Hepatocyte (in vitro differentiated cells): Measurements from ENCODE around the gene UNC45B. TPM values are rescaled to one million over a fixed set of nuclear protein-coding genes. Genes with fewer than 3 reads are reported as not detected.
"Not testable (repeated sequence)": the region's sequence is repeated elsewhere in the genome, so short reads cannot be mapped to it uniquely, and the experiment has no call there.

Experiments
- DNase-seq: peaks from one replicate; pipeline ENCODE4 v3.0.0-alpha.2; 2016; ENCODE audit warnings: low spot score
- H2AFZ ChIP-seq: fragments of 200-600 bp; sonication (generic); 2 replicates; pipeline ENCODE4 v1.6.0; 2016; ENCODE audit warnings: antibody characterized with exemption, mild to moderate bottlenecking
- H3K27ac ChIP-seq: fragments of 200-600 bp; sonication (generic); 2 replicates; pipeline ENCODE4 v1.5.1; 2016; ENCODE audit warnings: mild to moderate bottlenecking
- H3K27me3 ChIP-seq: fragments of 200-600 bp; sonication (generic); 2 replicates; pipeline ENCODE4 v1.6.1; 2016
- H3K36me3 ChIP-seq: fragments of 200-600 bp; sonication (generic); replicated peaks from 2 replicates; pipeline ENCODE4 v1.5.1; 2016; ENCODE audit warnings: low read depth; ENCODE audit not compliant: insufficient read depth
- H3K4me1 ChIP-seq: fragments of 200-600 bp; sonication (generic); 2 replicates; pipeline ENCODE4 v1.5.1; 2016; ENCODE audit warnings: mild to moderate bottlenecking, moderate library complexity; ENCODE audit not compliant: insufficient read depth
- H3K4me2 ChIP-seq: fragments of 200-600 bp; sonication (generic); 2 replicates; pipeline ENCODE4 v1.6.0; 2016
- H3K4me3 ChIP-seq: fragments of 200-600 bp; sonication (generic); 2 replicates; pipeline ENCODE4 v1.5.1; 2016; ENCODE audit warnings: mild to moderate bottlenecking
- H3K79me2 ChIP-seq: fragments of 200-600 bp; sonication (generic); 2 replicates; pipeline ENCODE4 v1.6.0; 2017; ENCODE audit warnings: mild to moderate bottlenecking
- H3K9me2 ChIP-seq: fragments of 200-600 bp; sonication (generic); replicated peaks from 2 replicates; pipeline ENCODE4 v1.6.0; 2017; ENCODE audit warnings: mild to moderate bottlenecking; ENCODE audit not compliant: insufficient read depth
- H3K9me3 ChIP-seq: fragments of 200-600 bp; sonication (generic); 2 replicates; pipeline ENCODE4 v1.5.1; 2016; ENCODE audit warnings: low read depth, mild to moderate bottlenecking
- H4K20me1 ChIP-seq: fragments of 200-600 bp; sonication (generic); 2 replicates; pipeline ENCODE4 v1.6.0; 2016; ENCODE audit warnings: mild to moderate bottlenecking; ENCODE audit not compliant: insufficient read depth, poor library complexity, severe bottlenecking
- EZH2 ChIP-seq: fragments of 200-600 bp; sonication (generic); IDR thresholded peaks from 2 replicates; pipeline ENCODE4 v1.6.1; 2016; ENCODE audit warnings: antibody characterized with exemption, mild to moderate bottlenecking, borderline replicate concordance
- EZH2phosphoT487 ChIP-seq: fragments of 200-600 bp; sonication (generic); IDR thresholded peaks from one replicate; pipeline ENCODE4 v1.6.1; 2018; ENCODE audit warnings: antibody characterized with exemption, mild to moderate bottlenecking, low read depth, moderate library complexity; ENCODE audit not compliant: unreplicated experiment, severe bottlenecking
- WGBS: methylation state at CpG from one replicate; pipeline ENCODE4 v1.1.6; 2016; ENCODE audit warnings: low lambda C conversion rate; ENCODE audit errors: missing lambda C conversion rate; 5-methylcytosine and 5-hydroxymethylcytosine counted together
- polyA plus RNA-seq: library from polyadenylated mRNA; unstranded; fragments of >200 nt; fragmentation: Nextera tagmentation; extraction: Ambion mirVana; gene quantifications from 2 replicates; pipeline ENCODE4 v1.2.1, GENCODE V29; 2016
- total RNA-seq: library from RNA; depleted of rRNA; stranded (reverse); fragments of >200 nt; gene quantifications from 2 replicates; pipeline ENCODE4 v1.2.3, GENCODE V29; 2014
- TF ChIP-seq, protein P1 (sequence below): fragments of 200-600 bp; sonication (generic); IDR thresholded peaks from 2 replicates; pipeline ENCODE4 v1.5.1; 2016; ENCODE audit warnings: antibody characterized with exemption, mild to moderate bottlenecking; ENCODE audit not compliant: poor library complexity

UNC45B gene
- total and polyA plus RNA-seq, 2 experiments from 2014 or later, result not detected

DNA sequence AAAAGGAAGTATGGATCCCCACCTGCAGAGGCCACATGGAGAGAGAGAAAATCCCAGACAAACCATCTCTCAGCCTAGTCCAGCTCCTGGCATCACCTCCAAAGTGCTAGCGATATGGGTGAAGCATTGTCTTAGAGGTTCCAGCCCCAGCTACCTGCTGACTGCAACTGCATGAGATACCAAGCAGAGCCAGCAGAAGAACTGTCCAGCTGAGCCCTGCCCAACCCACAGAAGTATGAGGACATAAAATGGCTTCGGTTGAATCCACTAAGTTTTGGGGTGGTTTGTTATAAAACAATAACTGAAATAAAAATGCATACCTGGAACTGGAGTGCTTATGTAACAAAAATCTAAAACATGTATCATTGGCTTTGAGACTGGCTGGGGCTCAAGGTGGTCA lies 74.8 kb downstream of the UNC45B start:
- H3K9me3 ChIP-seq, result no peaks in the 10 kb centered on the region
- H4K20me1 ChIP-seq, result no peaks in the 10 kb centered on the region
- H3K36me3 ChIP-seq, result no peaks in the 10 kb centered on the region
- no peaks in the 10 kb centered on the region for H3K79me2 ChIP-seq
- no peak overlapping the region for H3K4me3 ChIP-seq
- H3K4me2 ChIP-seq, result no peak overlapping the region
- WGBS, result 93% methylated on average over 2 of the region's 2 CpGs
- no peak overlapping the region for H2AFZ ChIP-seq
- no peaks in the 10 kb centered on the region for H3K9me2 ChIP-seq
- no peaks in the 10 kb centered on the region for H3K27me3 ChIP-seq
- no peaks in the 10 kb centered on the region for H3K4me1 ChIP-seq
- TF ChIP-seq EZH2phosphoT487 (no peak), EZH2 (no peak)
- TF ChIP-seq, protein P1, sequence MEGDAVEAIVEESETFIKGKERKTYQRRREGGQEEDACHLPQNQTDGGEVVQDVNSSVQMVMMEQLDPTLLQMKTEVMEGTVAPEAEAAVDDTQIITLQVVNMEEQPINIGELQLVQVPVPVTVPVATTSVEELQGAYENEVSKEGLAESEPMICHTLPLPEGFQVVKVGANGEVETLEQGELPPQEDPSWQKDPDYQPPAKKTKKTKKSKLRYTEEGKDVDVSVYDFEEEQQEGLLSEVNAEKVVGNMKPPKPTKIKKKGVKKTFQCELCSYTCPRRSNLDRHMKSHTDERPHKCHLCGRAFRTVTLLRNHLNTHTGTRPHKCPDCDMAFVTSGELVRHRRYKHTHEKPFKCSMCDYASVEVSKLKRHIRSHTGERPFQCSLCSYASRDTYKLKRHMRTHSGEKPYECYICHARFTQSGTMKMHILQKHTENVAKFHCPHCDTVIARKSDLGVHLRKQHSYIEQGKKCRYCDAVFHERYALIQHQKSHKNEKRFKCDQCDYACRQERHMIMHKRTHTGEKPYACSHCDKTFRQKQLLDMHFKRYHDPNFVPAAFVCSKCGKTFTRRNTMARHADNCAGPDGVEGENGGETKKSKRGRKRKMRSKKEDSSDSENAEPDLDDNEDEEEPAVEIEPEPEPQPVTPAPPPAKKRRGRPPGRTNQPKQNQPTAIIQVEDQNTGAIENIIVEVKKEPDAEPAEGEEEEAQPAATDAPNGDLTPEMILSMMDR, result no peak
- H3K27ac ChIP-seq, result no peak overlapping the region
- DNase-seq, result no peak

DNA sequence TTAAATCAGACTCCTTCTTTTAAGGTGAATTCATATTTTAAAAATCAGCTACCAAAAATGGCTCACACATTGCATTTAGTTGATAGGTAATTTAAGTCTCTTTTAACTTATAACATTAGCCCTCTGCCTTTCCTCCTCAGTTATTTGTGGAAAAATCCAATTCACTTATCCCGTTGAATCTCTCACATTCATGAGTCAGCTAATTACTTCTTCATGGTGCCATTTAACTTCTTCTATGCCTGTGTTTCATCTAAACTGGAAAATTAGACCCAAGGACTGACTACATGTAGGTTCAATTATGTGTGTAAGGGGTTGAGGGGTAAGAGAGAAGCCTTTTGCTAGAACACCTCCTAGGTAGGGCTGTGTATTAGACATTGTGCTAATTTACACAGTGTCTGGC lies 76.8 kb downstream of the UNC45B start:
- TF ChIP-seq EZH2 (no peak), EZH2phosphoT487 (no peak)
- TF ChIP-seq, protein P1, result no peak
- Histone ChIP-seq H3K9me3 (no peaks in the 10 kb centered on the region), H3K9me2 (no peaks in the 10 kb centered on the region), H3K79me2 (no peaks in the 10 kb centered on the region), H3K4me2 (no peak overlapping the region), H3K27ac (no peak overlapping the region), H3K36me3 (no peaks in the 10 kb centered on the region), H4K20me1 (no peaks in the 10 kb centered on the region), H3K4me1 (no peaks in the 10 kb centered on the region), H3K4me3 (no peak overlapping the region), H2AFZ (no peak overlapping the region), H3K27me3 (no peaks in the 10 kb centered on the region)
- WGBS, result 73% methylated on average over 1 of the region's 1 CpG
- no peak for DNase-seq

DNA sequence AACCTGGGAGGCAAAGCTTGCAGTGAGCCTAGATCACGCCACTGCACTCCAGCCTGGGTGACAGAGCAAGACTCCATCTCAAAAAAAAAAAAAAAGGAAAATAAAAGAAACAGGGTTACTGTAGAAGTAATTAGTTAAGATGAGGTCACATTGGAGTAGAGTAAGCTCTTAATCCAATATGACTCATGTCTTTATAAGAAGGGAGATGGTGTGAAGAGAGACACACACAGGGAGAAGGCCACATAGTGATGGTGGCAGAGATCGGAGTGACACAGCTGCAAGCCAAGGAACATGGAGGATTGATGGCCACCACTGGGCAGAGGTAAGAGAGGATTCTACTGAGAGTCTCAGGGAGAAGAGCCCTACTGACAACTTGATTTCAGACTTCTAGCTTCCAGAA lies 79.9 kb downstream of the UNC45B start:
- Histone ChIP-seq H4K20me1 (no peaks in the 10 kb centered on the region), H3K27ac (no peak overlapping the region), H3K4me1 (no peaks in the 10 kb centered on the region), H3K4me3 (no peak overlapping the region), H3K4me2 (no peak overlapping the region), H2AFZ (no peak overlapping the region), H3K27me3 (peaks cover 5% of the 10 kb centered on the region), H3K9me2 (no peaks in the 10 kb centered on the region), H3K79me2 (no peaks in the 10 kb centered on the region), H3K36me3 (no peaks in the 10 kb centered on the region), H3K9me3 (no peaks in the 10 kb centered on the region)
- WGBS, result 88% methylated on average over 2 of the region's 2 CpGs
- DNase-seq, result no peak
- TF ChIP-seq EZH2phosphoT487 (no peak), EZH2 (no peak)
- TF ChIP-seq, protein P1, result no peak

DNA sequence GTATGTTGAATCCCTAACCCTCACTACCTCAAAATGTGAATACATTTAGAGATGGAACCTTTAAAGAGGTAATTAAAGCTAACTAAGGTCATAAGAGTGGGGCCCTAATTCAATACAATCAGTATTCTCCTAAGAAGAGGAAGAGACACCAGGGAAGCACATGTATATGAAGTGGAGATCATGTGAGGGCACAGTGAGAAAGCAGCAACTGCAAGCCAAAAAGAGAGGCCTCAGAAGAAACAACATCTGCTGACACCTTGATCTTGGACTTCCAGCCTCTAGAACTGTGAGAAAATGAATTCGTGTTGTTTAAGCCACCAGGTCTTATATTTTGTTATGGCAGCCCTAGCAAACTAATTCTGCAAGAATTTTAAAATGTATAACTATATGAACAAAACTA lies 82.0 kb downstream of the UNC45B start:
- Histone ChIP-seq H3K9me3 (no peaks in the 10 kb centered on the region), H3K4me3 (no peak overlapping the region), H2AFZ (no peak overlapping the region), H3K27ac (no peak overlapping the region), H3K27me3 (peaks cover 5% of the 10 kb centered on the region), H3K9me2 (no peaks in the 10 kb centered on the region), H4K20me1 (no peaks in the 10 kb centered on the region), H3K79me2 (no peaks in the 10 kb centered on the region), H3K4me2 (no peak overlapping the region), H3K36me3 (no peaks in the 10 kb centered on the region), H3K4me1 (no peaks in the 10 kb centered on the region)
- no peak for DNase-seq
- TF ChIP-seq, protein P1, result no peak
- TF ChIP-seq EZH2phosphoT487 (no peak), EZH2 (no peak)
- WGBS, result 73% methylated on average over 1 of the region's 1 CpG

DNA sequence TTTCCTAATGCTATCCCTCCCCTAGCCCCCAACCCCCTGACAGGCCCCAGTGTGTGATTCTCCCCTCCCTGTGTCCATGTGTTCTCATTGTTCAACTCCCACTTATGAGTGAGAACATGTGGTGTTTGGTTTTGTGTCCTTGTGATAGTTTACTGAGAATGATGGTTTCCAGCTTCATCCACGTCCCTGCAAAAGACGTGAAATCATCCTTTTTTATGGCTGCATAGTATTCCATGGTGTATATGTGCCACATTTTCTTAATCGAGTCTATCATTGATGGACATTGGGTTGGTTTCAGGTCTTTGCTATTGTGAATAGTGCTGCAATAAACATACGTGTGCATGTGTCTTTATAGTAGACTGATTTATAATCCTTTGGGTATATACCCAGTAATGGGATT lies 86.7 kb downstream of the UNC45B start:
- H3K36me3 ChIP-seq, H3K27ac ChIP-seq, DNase-seq, H3K4me2 ChIP-seq, H2AFZ ChIP-seq, H3K4me3 ChIP-seq, H3K79me2 ChIP-seq, H3K27me3 ChIP-seq, H3K9me3 ChIP-seq, H3K9me2 ChIP-seq, H4K20me1 ChIP-seq, H3K4me1 ChIP-seq: not testable (repeated sequence)
- 87% methylated on average over 4 of the region's 4 CpGs for WGBS
